ENCODE data around the gene PRKCH. TPM values are rescaled to one million over a fixed set of nuclear protein-coding genes. Genes with fewer than 3 reads are reported as not detected.
"Not testable (repeated sequence)": the region's sequence is repeated elsewhere in the genome, so short reads cannot be mapped to it uniquely, and the experiment has no call there.

Gene PRKCH
- total and polyA plus RNA-seq, 3 donors from 2014 or later, result 15.0 to 26.8 (median 25.4) TPM

GRCh38 chr14:61460718-61461611, 139.6 kb downstream of the PRKCH start:
- 56 to 75% methylated on average over 15 of the region's 15 CpGs for WGBS, 2 donors
- Histone ChIP-seq H3K27ac (no peak overlapping the region), H3K4me1 (peaks cover 2% of the 10 kb centered on the region), H3K9me3 (no peaks in the 10 kb centered on the region), H3K4me3 (no peak overlapping the region), H3K36me3 (ENCODE audit: low read depth, missing control alignments) (no peaks in the 10 kb centered on the region), H3K27me3 (no peaks in the 10 kb centered on the region)
- no peak for TF ChIP-seq POLR2A (IDR thresholded peaks at IDR 0.05)
- TF ChIP-seq, protein P1, sequence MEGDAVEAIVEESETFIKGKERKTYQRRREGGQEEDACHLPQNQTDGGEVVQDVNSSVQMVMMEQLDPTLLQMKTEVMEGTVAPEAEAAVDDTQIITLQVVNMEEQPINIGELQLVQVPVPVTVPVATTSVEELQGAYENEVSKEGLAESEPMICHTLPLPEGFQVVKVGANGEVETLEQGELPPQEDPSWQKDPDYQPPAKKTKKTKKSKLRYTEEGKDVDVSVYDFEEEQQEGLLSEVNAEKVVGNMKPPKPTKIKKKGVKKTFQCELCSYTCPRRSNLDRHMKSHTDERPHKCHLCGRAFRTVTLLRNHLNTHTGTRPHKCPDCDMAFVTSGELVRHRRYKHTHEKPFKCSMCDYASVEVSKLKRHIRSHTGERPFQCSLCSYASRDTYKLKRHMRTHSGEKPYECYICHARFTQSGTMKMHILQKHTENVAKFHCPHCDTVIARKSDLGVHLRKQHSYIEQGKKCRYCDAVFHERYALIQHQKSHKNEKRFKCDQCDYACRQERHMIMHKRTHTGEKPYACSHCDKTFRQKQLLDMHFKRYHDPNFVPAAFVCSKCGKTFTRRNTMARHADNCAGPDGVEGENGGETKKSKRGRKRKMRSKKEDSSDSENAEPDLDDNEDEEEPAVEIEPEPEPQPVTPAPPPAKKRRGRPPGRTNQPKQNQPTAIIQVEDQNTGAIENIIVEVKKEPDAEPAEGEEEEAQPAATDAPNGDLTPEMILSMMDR (IDR thresholded peaks at IDR 0.05), result no peak
- DNase-seq, result peak; percentile 63
- intact Hi-C loops (cut with DNase I; ENCODE audit: low total_unique reads), result loop anchor here (5.0 to 10.0 kb wide), 2 partner anchors 234 to 376 kb away; partner anchors contain the start of gene HIF1A

GRCh38 chr14:61461808-61462275, 140.5 kb downstream of the PRKCH start:
- intact Hi-C loops (cut with DNase I; ENCODE audit: low total_unique reads), result loop anchor here (5.0 to 10.0 kb wide), 2 partner anchors 233 to 375 kb away; partner anchors contain the start of gene HIF1A
- Histone ChIP-seq H3K27me3 (no peaks in the 10 kb centered on the region), H3K4me1 (peaks cover 11% of the 10 kb centered on the region), H3K9me3 (no peaks in the 10 kb centered on the region), H3K27ac (no peak overlapping the region), H3K4me3 (no peak overlapping the region), H3K36me3 (ENCODE audit: low read depth, missing control alignments) (no peaks in the 10 kb centered on the region)
- DNase-seq, result peak; percentile 43
- TF ChIP-seq, protein P1 (IDR thresholded peaks at IDR 0.05), result peak; percentile 91 to 94 (median 92)
- TF ChIP-seq POLR2A (IDR thresholded peaks at IDR 0.05), result no peak
- WGBS, 2 donors, result 57 to 65% methylated on average over 7 of the region's 7 CpGs

- H3K36me3 ChIP-seq (ENCODE audit: low read depth, missing control alignments), result no peaks in the 10 kb centered on the region
- H3K4me1 ChIP-seq, result peaks cover 17% of the 10 kb centered on the region
- intact Hi-C loops (cut with DNase I; ENCODE audit: low total_unique reads), result loop anchor here (5.0 to 10.0 kb wide), 2 partner anchors 232 to 375 kb away; partner anchors contain the start of gene HIF1A
- H3K27me3 ChIP-seq, result no peaks in the 10 kb centered on the region
- TF ChIP-seq POLR2A (IDR thresholded peaks at IDR 0.05), result no peak
- TF ChIP-seq, protein P1 (IDR thresholded peaks at IDR 0.05), result no peak
- no peaks in the 10 kb centered on the region for H3K9me3 ChIP-seq
- no peak overlapping the region for H3K4me3 ChIP-seq
- 46 to 48% methylated on average over 4 of the region's 4 CpGs for WGBS, 2 donors
- H3K27ac ChIP-seq, result no peak overlapping the region
- no peak for DNase-seq
Measured at GRCh38 chr14:61462566-61463193, 141.3 kb downstream of the PRKCH start.

- H3K36me3 ChIP-seq (ENCODE audit: low read depth, missing control alignments), result no peaks in the 10 kb centered on the region
- H3K9me3 ChIP-seq, result no peaks in the 10 kb centered on the region
- H3K4me1 ChIP-seq, result peaks cover 19% of the 10 kb centered on the region
- H3K27ac ChIP-seq, result no peak overlapping the region
- DNase-seq, result no peak
- H3K27me3 ChIP-seq, result no peaks in the 10 kb centered on the region
- WGBS, 2 donors, result 76 to 88% methylated on average over 3 of the region's 3 CpGs
- H3K4me3 ChIP-seq, result no peak overlapping the region
- TF ChIP-seq POLR2A (IDR thresholded peaks at IDR 0.05), result no peak
- TF ChIP-seq, protein P1 (IDR thresholded peaks at IDR 0.05), result no peak
- intact Hi-C loops (cut with DNase I; ENCODE audit: low total_unique reads), result loop anchor here (5.0 to 10.0 kb wide), 2 partner anchors 231 to 374 kb away; partner anchors contain the start of gene HIF1A
Measured at GRCh38 chr14:61463664-61464285, 142.4 kb downstream of the PRKCH start.

DNA sequence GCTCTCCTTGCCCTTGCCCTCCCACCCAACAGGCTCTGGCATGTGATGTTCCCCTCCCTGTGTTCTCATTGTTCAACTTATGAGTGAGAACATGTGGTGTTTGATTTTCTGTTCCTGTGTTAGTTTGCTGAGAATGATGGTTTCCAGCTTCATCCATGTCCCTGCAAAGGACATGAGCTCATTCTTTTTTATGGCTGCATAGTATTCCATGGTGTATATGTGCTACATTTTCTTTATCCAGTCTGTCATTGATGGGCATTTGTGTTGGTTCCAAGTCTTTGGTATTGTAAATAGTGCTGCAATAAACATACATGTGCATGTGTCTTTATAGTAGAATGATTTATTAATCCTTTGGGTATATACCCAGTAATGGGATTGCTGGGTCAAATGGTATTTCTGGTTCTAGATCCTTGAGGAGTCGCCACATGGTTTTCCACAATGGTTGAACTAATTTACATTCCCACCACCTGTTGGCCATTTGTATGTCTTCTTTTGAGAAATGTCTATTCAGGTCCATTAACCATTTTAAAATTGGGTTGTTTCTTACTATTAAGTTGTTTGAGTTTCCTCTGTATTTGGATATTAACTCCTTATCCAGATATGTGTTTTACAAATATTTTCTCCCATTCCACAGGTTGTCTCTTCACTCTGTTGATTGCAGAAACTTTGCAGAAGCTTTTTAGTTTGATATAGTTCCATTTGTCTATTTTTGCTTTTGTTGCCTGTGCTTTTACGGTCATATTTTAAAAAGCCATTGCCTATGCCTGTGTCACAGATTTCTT, 143.4 kb downstream of the PRKCH start:
- H3K4me3 ChIP-seq; H3K27ac ChIP-seq; H3K9me3 ChIP-seq; H3K36me3 ChIP-seq (ENCODE audit: low read depth, missing control alignments); H3K27me3 ChIP-seq; DNase-seq: not testable (repeated sequence)
- WGBS, 2 donors, result 97% methylated on average over 2 of the region's 2 CpGs
- intact Hi-C loops (cut with DNase I; ENCODE audit: low total_unique reads), result loop anchor here (5.0 to 10.0 kb wide), 3 partner anchors 63 to 373 kb away; partner anchors contain the start of gene HIF1A
- peaks cover 19% of the 10 kb centered on the region for H3K4me1 ChIP-seq
